Ectodermal cell (in vitro differentiated cells): Measurements from ENCODE around the gene GPHB5.
"Not testable (repeated sequence)": the region's sequence is repeated elsewhere in the genome, so short reads cannot be mapped to it uniquely, and the experiment has no call there.

Experiments used
- H3K27ac ChIP-seq: 2 replicates; pipeline ENCODE4 v1.7.0; 2013; ENCODE audit warnings: mild to moderate bottlenecking, low read depth, low read length; ENCODE audit not compliant: insufficient read depth, poor library complexity, severe bottlenecking
- H3K27me3 ChIP-seq: 2 replicates; pipeline ENCODE4 v1.7.0; 2013; ENCODE audit warnings: mild to moderate bottlenecking, low read length; ENCODE audit not compliant: insufficient read depth, control insufficient read depth, poor library complexity, severe bottlenecking
- H3K36me3 ChIP-seq: one replicate; pipeline ENCODE4 v1.7.0; 2013; ENCODE audit warnings: low read length; ENCODE audit not compliant: control insufficient read depth, insufficient read depth
- H3K4me1 ChIP-seq: one replicate; pipeline ENCODE4 v1.7.0; 2013; ENCODE audit warnings: low read length; ENCODE audit not compliant: control insufficient read depth, insufficient read depth
- H3K4me3 ChIP-seq: 2 replicates; pipeline ENCODE4 v1.7.0; 2013; ENCODE audit warnings: low read depth, low read length, control low read depth; ENCODE audit not compliant: insufficient read depth
- H3K9me3 ChIP-seq: 2 replicates; pipeline ENCODE4 v1.7.0; 2013; ENCODE audit warnings: mild to moderate bottlenecking, low read length, moderate library complexity; ENCODE audit not compliant: control insufficient read depth
- WGBS, 2 experiments: methylation state at CpG; one replicate each; pipeline ENCODE4 v1.1.7; 2013; ENCODE audit warnings: missing lambda C conversion rate in 2 of 2; 5-methylcytosine and 5-hydroxymethylcytosine counted together

Gene GPHB5

DNA sequence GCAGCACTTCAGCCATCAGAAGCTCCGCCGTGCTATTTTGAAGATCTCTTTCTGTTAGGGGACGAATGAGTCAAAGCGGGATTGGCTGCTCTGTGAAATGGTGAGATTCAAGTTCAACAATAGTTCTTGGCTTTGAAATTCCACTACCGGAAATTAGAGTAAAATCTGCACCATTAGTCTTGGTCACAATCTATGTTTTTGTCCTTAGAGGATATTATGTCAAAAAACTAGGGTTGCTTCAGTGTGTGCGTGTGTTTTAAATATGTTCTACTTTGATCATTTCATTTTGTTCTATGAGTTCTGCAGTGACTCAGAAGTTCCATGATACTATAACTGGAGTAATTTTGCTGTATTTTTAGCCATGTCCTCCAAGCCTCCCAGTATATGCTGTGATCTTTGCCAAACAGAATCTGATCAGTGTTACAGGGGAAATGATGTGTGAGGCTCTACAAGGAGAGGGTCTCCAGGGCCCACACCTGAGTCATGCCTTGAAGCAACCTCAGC lies 22.6 kb downstream of the GPHB5 start:
- Histone ChIP-seq H3K36me3 (no peaks in the 10 kb centered on the region), H3K4me1 (no peaks in the 10 kb centered on the region)
- WGBS, 2 experiments, result 96% methylated on average over 6 of the region's 6 CpGs

DNA sequence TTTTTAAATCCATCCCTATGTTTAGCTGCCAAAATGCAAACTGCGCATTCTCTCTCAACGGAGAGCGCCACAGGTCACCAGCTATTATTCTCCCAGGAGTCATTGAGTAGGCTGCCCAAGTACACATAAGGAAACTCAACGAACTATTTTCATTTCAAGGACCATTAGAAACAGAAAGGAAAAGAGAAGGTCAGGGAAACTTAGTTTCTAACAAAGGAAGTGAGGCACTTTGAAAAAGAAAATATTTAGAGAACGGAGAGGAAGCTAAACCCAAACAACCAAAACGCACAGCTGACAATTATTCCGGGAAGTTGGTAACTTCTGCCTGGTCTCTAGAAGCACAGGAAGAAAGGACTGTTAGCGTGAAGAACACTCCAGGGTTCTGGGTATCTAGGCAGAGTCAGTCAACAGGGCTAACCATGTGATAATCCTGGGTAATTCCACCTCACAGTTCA lies 23.5 kb downstream of the GPHB5 start:
- Histone ChIP-seq H3K4me1 (peaks cover 3% of the 10 kb centered on the region), H3K27me3 (no peaks in the 10 kb centered on the region), H3K4me3 (no peak overlapping the region), H3K27ac (no peak overlapping the region), H3K9me3 (no peaks in the 10 kb centered on the region), H3K36me3 (no peaks in the 10 kb centered on the region)
- 94 to 95% methylated on average over 7 to 8 of the region's 8 CpGs for WGBS, 2 experiments

More for the DNA sequence above, 22.6 kb downstream of the GPHB5 start:
- Histone ChIP-seq H3K27ac (no peak overlapping the region), H3K4me3 (no peak overlapping the region), H3K9me3 (no peaks in the 10 kb centered on the region), H3K27me3 (no peaks in the 10 kb centered on the region)

DNA sequence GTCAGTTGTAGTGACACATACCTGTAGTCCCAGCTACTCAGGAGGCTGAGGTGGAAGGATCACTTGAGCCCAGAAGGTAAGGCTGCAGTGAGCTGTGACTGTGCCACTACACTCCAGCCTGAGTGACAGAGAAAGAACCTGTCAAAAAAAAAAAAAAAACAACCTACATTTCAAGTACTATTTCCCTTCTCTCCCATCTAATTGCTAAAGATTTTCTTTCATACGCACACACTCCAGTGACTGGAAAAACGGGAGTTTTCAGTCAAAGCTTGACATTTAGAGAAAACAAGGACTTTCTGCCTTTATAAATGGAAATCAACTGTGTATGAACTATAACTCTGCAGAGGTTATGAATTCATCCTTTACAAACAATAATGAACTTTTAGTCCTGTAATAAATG lies 25.9 kb downstream of the GPHB5 start:
- Histone ChIP-seq H3K4me3 (no peak overlapping the region), H3K27me3 (no peaks in the 10 kb centered on the region), H3K36me3 (no peaks in the 10 kb centered on the region), H3K27ac (no peak overlapping the region), H3K9me3 (no peaks in the 10 kb centered on the region), H3K4me1 (peaks cover 3% of the 10 kb centered on the region)
- 96 to 100% methylated on average over 2 of the region's 2 CpGs for WGBS, 2 experiments

DNA sequence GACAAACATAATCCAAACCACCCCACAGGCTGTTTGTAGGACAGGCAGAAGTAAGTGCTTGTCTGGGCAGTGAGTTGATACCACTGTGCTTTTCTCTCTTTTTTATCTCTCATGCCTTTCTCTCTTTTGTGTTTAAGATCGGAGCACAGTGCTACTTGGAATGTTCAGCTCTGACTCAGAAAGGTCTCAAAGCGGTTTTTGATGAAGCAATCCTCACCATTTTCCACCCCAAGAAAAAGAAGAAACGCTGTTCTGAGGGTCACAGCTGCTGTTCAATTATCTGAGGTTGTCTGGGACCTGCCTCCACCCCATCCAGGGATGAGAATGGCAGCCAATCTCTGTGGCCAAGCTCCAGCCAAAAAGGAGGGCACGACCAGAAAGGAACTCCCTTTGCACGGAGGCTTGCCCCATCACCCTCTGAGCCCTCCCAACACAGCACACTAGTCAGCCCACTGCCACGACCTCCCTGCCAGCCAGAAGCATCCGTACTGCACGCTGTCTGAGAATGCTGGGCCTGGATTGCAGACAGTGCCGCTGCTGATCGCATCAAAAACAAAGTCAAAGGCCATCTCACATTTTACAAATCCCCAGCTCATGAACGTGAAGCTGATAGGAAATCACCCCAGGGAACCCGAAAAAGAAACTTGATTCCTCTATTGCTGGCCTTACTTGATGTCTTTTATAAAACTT lies 27.8 kb downstream of the GPHB5 start:
- Histone ChIP-seq H3K27me3 (no peaks in the 10 kb centered on the region), H3K9me3 (no peaks in the 10 kb centered on the region), H3K4me3 (no peak overlapping the region), H3K27ac (no peak overlapping the region), H3K4me1 (peaks cover 3% of the 10 kb centered on the region), H3K36me3 (no peaks in the 10 kb centered on the region)
- WGBS, 2 experiments, result 82 to 86% methylated on average over 12 of the region's 12 CpGs

DNA sequence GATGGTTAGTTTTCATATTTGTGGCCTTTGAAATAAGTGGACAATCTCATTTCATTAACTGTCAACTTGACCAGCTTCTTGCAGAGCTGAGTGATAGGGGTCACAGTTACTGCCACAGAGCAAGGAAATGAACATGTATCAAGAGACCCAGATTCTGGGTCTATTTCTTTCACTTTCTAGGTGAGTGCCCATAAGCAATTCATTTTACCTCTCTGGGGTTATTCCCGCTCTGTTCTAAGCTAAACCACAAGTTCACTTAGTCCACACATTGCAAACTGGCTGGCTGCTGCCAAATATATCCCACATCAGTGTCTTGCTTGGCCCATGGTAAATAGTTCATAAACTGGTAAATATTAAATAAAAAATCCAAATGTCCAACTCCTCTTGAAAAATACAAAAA lies 29.9 kb downstream of the GPHB5 start:
- no peak overlapping the region for H3K27ac ChIP-seq
- H3K36me3 ChIP-seq, result no peaks in the 10 kb centered on the region
- no peaks in the 10 kb centered on the region for H3K9me3 ChIP-seq
- H3K4me1 ChIP-seq, result peaks cover 3% of the 10 kb centered on the region
- no peaks in the 10 kb centered on the region for H3K27me3 ChIP-seq
- H3K4me3 ChIP-seq, result no peak overlapping the region
- WGBS, 2 experiments, result 71 to 97% methylated on average over 1 of the region's 1 CpG

DNA sequence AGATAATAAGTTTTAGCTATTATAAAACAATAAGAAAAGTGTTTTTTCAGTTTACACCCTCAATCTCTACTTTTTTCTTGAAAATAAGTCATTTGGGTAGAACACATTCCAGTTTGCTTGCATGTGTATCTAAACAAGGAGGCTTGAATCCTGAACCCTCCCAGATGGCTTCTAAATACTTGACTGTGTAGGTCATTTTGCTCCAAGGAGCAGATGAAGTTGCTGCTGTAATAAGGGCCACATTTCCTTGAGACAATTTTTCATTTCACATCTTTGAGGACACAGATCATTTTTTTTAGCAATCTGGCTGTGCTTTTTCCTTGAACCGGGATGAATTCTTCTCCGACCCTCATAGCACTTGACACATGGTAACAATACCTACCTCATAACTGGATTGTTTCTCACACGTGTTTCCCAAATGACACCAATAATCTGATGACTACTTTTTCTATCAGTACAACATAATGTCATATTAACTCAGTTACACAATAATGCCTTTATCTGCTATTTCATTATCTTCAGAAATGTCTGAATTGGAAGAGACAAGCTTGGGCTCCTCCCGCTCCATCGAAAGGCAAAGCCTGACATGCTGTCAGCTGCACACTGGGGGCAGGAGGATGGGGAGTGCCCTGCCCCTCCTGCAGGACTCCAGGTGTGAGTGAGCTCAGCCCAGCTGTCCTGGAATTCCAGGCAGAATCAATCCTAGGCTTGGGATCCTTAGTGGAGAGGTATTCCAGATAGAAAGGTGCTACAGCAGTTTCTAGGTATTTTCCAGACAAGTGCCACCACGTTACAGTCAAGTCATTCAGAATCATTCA lies 30.9 kb downstream of the GPHB5 start:
- WGBS, 2 experiments, result 93% methylated on average over 6 of the region's 6 CpGs
- H3K9me3 ChIP-seq, result no peaks in the 10 kb centered on the region
- H3K27ac ChIP-seq, result no peak overlapping the region
- no peaks in the 10 kb centered on the region for H3K36me3 ChIP-seq
- H3K4me3 ChIP-seq, result no peak overlapping the region
- H3K27me3 ChIP-seq, result no peaks in the 10 kb centered on the region
- peaks cover 3% of the 10 kb centered on the region for H3K4me1 ChIP-seq

DNA sequence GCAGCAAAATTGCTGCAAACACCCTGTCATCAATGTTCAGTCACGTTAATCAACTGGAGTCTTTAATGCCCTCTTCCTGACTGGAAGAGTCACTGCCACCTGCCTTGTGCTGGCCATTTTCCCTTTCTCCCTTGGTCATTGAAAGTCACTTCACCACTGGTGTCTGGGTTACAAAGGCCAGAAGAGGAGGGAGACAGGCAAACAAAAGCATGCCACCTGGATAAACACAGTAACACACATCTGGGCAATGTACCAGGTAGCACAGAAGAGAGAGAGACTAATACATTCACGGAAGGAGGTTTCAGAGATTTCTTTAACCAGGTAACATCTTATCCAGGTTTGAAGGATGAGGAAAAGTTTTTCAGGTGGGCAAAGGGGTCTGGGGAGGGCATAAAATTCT lies 32.7 kb downstream of the GPHB5 start:
- Histone ChIP-seq H3K4me1 (peaks cover 3% of the 10 kb centered on the region), H3K27me3 (no peaks in the 10 kb centered on the region), H3K27ac (no peak overlapping the region), H3K36me3 (no peaks in the 10 kb centered on the region), H3K4me3 (no peak overlapping the region), H3K9me3 (no peaks in the 10 kb centered on the region)
- 64 to 67% methylated on average over 2 of the region's 2 CpGs for WGBS, 2 experiments

DNA sequence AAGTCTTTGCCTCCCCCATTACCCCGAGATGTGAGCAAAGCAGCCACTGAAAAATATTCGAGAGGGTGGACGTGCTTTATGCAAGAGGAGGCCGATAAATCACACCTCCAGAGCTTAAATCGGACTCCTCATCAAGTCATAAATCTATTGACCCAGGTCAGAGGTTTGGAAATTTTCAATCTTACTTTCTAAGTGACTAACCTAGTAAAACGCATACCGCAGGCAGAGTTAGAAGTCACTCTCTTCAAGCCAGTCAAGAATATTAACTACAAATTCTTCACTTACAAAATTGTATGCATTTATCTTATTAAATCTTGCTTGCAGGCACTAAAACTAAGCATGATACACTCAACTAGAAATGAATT lies 34.9 kb downstream of the GPHB5 start:
- H3K4me1 ChIP-seq, result no peaks in the 10 kb centered on the region
- no peaks in the 10 kb centered on the region for H3K9me3 ChIP-seq
- H3K27ac ChIP-seq, result no peak overlapping the region
- WGBS, 2 experiments, result 93 to 95% methylated on average over 7 of the region's 7 CpGs
- no peaks in the 10 kb centered on the region for H3K27me3 ChIP-seq
- no peaks in the 10 kb centered on the region for H3K36me3 ChIP-seq
- no peak overlapping the region for H3K4me3 ChIP-seq

DNA sequence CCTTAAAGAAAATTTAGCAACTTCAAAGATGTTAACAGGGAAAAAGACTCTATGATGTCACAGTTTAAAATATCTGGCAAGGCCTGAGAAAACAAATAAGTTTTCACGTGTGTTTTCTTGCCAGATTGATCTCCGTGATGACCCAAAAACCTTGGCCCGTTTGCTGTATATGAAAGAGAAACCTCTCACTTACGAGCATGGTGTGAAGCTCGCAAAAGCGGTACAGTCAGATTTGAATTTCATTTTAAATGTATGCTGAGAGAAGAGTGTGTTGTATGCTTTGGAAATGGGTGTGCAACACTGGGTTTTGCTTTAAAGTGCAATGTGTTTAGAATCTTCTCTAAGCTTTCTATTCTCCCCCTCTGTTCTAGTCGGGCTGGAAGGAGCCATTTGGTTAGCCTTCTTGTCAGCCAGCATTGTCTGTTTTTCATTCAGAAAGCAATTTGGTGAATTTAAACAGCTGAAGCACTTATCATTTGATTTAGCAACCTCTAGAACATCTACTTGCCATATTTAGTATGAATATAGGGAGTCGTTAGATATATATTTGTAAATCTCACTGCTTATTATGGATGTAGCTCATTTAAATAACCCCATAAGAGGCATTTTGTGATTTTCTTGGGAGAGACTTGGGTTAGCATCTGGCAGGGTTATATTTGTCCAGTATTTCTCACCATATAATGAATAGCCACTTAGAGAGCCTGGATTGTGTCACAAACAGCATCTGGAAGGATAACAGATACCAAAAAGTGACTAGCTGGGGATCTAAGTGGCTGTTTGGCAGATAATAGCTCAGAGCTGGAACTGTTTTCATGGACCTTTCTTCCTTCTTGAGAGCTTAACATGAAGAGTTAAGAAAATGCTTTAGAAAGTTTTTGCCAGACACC lies 35.5 kb downstream of the GPHB5 start:
- no peaks in the 10 kb centered on the region for H3K27me3 ChIP-seq
- no peak overlapping the region for H3K4me3 ChIP-seq
- H3K27ac ChIP-seq, result no peak overlapping the region
- no peaks in the 10 kb centered on the region for H3K36me3 ChIP-seq
- WGBS, 2 experiments, result 91 to 94% methylated on average over 7 to 8 of the region's 8 CpGs
- no peaks in the 10 kb centered on the region for H3K4me1 ChIP-seq
- H3K9me3 ChIP-seq, result no peaks in the 10 kb centered on the region

DNA sequence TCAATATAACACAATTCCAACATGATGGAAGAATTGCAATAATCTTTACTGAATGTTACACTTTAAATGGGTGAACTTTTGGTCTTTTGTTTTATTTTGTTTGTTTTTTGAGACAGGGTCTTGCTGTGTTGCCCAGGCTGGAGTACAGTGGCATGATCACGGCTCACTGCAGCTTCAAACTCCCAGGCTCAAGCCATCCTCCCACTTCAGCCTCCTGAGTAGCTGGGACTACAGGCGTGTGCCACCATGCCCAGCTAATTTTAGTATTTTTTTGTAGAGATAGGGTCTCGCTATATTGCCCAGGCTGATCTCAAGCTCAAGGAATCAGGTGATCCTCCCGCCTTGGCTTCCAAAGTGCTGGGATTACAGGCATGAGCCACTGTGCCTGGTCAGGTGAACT lies 38.8 kb downstream of the GPHB5 start:
- not testable (repeated sequence) for H3K4me1 ChIP-seq, H3K4me3 ChIP-seq, H3K27me3 ChIP-seq, H3K27ac ChIP-seq, H3K9me3 ChIP-seq, H3K36me3 ChIP-seq
- WGBS, 2 experiments, result 89 to 94% methylated on average over 4 of the region's 4 CpGs
